Spleen (tissue), 7 donors: Measurements from ENCODE around the gene SMOC1.

Experiments
- POLR2A ChIP-seq, 3 donors: fragments of 450-650 bp; IDR thresholded peaks; one replicate each; pipeline ENCODE4 v1.5.1; 2017; ENCODE audit warnings: antibody characterized with exemption in 3 of 3, mild to moderate bottlenecking in 1 of 3
- TF ChIP-seq, protein P1 (sequence below), 11 experiments: fragments of 200-600 bp in 7 of 11; fragments of 450-650 bp in 4 of 11; sonication (generic) in 4 of 11; IDR thresholded peaks in 8 of 11; conservative IDR thresholded peaks in 3 of 11; 1 replicate in 7 of 11; 2 replicates in 4 of 11; pipeline versions ENCODE4 v1.4.0 to v1.8.0; 2016 to 2021; ENCODE audit warnings: antibody characterized with exemption in 11 of 11, inconsistent platforms in 4 of 11, mild to moderate bottlenecking in 1 of 11
- donor health status: DM: no; HTN: no; CAD: no; lungs with moderate emphysema.
- donor health status: DM: no; HTN: no; CAD: no.
- donor health status: DM: no; HTN: no; CAD: no.

- TF ChIP-seq, protein P1, sequence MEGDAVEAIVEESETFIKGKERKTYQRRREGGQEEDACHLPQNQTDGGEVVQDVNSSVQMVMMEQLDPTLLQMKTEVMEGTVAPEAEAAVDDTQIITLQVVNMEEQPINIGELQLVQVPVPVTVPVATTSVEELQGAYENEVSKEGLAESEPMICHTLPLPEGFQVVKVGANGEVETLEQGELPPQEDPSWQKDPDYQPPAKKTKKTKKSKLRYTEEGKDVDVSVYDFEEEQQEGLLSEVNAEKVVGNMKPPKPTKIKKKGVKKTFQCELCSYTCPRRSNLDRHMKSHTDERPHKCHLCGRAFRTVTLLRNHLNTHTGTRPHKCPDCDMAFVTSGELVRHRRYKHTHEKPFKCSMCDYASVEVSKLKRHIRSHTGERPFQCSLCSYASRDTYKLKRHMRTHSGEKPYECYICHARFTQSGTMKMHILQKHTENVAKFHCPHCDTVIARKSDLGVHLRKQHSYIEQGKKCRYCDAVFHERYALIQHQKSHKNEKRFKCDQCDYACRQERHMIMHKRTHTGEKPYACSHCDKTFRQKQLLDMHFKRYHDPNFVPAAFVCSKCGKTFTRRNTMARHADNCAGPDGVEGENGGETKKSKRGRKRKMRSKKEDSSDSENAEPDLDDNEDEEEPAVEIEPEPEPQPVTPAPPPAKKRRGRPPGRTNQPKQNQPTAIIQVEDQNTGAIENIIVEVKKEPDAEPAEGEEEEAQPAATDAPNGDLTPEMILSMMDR (IDR thresholded peaks at IDR 0.05 in 8 of 11, conservative IDR thresholded peaks at IDR 0.05 in 3 of 11), result no peak
- no peak for TF ChIP-seq POLR2A (IDR thresholded peaks at IDR 0.05)
These were observed 153.2 kb downstream of the SMOC1 start for GRCh38 chr14:70032447-70032846.
